ENCODE measurements around the gene TMEM47.

TMEM47 gene

DNA sequence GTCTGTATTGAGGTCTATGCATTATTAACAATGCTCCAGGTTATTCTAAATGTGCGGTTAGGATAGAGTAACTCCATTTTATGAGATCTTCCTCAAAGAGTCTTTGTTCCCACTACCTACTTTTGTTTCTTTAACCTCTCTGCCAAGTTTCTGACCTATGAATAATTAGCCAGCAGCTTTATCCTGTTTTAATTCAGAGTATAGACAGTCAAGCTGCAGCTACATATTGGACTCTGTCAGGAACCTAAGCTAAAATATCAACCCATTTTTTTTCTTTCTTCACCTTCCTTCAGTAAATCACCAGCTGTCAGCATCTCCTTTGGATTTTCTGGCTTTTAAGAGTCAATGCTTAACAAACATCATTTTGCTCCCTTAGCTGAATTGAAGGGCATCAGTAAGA is 72.3 kb downstream of the TMEM47 start:
- DNase-seq, result no peak

DNA sequence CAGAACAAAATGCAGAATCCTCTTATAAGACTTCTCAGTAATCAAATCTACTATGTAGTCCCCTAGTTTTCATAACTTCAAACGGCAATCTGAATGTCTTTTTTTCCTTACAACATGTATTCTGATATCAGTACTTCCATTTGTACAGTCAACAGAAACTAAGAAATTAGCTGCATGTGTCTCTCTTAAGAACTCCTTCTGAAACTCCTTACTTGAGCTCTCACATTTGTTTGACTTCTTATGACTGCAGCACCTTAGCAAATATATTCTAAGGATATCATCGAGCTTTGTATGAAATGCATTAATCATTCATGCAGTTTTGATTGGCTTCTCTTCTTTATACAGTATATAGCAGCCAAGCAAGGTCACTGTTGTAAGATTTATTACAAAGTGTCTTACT is 77.0 kb downstream of the TMEM47 start:
- DNase-seq, result no peak

DNA sequence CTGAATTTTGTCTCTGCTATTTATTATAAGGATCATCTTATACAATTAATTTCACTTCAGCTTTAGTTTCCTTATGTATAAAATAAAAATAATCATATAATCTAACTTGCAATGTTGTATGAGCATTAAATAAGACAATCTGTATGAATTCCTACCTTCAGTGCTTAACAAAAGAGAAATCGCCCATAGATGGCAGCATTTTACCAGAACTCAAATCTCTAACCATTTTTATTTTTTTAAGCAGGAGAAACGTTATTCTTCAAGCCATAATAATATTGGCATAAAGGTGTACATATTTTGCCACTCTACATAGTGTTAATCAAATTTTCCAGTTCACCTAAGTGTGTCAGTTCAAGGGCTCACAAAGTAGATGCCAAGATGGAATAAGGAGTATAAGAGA is 78.8 kb downstream of the TMEM47 start:
- no peak for DNase-seq

Data from activated CD4-positive, alpha-beta T cell treated with anti-CD3 and anti-CD28 coated beads, Interleukin-2, amount 50 U/mL, for 1 hour (primary cell).